Tibial nerve (tissue), 3 donors: Measurements from ENCODE around the gene SPATC1L.

Experiments
- POLR2A ChIP-seq, 2 donors: fragments of 450-650 bp; IDR thresholded peaks; one replicate each; pipeline ENCODE4 v1.6.1; 2017; ENCODE audit warnings: antibody characterized with exemption in 2 of 2, mild to moderate bottlenecking in 2 of 2, moderate library complexity in 2 of 2
- TF ChIP-seq, protein P1 (sequence below), 5 experiments: fragments of 200-600 bp in 3 of 5; fragments of 450-650 bp in 2 of 5; sonication (generic) in 3 of 5; IDR thresholded peaks; one replicate each; pipeline ENCODE4 v1.5.1; 2016 to 2019; ENCODE audit warnings: antibody characterized with exemption in 5 of 5, mild to moderate bottlenecking in 3 of 5, moderate library complexity in 2 of 5

GRCh38 chr21:46193829-46194373 is 9.6 kb upstream of the SPATC1L start:
- TF ChIP-seq, protein P1, sequence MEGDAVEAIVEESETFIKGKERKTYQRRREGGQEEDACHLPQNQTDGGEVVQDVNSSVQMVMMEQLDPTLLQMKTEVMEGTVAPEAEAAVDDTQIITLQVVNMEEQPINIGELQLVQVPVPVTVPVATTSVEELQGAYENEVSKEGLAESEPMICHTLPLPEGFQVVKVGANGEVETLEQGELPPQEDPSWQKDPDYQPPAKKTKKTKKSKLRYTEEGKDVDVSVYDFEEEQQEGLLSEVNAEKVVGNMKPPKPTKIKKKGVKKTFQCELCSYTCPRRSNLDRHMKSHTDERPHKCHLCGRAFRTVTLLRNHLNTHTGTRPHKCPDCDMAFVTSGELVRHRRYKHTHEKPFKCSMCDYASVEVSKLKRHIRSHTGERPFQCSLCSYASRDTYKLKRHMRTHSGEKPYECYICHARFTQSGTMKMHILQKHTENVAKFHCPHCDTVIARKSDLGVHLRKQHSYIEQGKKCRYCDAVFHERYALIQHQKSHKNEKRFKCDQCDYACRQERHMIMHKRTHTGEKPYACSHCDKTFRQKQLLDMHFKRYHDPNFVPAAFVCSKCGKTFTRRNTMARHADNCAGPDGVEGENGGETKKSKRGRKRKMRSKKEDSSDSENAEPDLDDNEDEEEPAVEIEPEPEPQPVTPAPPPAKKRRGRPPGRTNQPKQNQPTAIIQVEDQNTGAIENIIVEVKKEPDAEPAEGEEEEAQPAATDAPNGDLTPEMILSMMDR (IDR thresholded peaks at IDR 0.05), result no peak
- TF ChIP-seq POLR2A (IDR thresholded peaks at IDR 0.05), result no peak
